ENCODE measurements around the gene POLR1A.

POLR1A gene

GRCh38 chr2:86021396-86022378 is 84.0 kb downstream of the POLR1A start:
- DNase-seq = no peak

DNA sequence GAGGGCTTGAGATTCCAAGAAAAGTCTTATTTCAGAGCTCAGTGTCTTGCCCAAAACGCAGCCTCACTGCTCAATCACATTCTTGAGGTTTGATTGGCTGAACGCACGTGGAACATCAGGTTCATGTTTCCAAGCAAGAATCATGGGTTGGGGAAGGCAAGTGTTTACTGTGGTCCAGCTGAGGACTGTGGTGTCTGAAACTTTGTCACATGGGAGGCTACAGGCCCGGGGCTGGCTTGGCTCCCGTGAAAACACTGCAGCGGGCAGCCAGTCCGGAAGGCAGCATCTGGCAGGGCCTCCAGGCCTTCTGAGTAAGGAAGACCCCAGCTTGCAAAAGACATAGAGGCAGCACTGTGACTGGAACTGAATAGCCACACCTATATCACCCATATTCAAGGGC is 84.7 kb downstream of the POLR1A start:
- DNase-seq = no peak

- DNase-seq = no peak
Observed at GRCh38 chr2:86019121-86019520, 86.6 kb downstream of the POLR1A start.

DNA sequence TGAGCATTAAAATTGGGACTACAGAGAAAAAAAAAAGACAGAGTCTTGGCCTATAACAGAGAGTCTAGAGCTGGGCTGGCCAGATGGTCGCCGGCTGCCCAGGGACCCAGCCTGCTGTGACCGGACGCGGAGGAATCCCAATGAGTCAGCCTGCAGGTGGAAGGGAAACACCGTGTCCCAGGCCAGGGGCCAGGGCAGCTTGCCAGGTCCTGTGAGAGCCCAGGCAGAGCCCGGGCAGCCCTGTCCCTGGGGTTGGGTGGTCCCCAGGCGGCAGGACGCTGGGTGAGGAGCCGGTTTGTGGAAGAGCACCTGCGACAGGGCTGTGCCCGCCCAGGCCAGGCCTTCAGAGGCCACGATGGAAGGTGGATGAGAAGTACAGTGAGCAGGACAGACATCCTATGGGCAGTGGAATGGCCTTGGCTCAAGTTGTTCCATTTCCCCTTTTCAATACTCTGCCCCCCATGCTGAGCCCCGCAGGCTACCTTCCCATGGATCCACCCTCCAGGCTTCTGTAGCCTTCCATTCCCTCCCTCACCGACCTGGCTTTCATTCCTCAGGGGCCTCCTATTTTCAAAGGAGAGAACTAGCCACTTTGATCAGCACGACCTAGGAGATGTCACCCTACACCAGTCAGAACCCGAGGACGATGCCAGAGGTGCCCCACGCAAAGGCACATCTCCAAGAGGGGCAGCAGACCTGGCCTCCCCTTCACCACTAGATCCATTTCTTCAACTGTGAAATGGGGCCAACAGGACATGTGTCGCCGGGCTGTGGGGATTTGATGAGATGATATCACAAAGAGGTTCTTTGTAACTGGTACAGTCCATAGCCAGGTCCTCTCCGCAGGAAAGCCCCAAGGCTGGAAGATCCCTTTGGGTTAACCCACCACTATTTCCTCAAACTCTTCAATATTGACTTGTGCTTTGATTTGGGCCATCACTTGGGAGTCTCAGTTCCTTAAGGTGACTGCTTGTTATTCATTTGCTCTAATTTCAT is 87.5 kb downstream of the POLR1A start:
- DNase-seq = no peak

GRCh38 chr2:86016581-86016980 is 89.1 kb downstream of the POLR1A start:
- DNase-seq = no peak

GRCh38 chr2:86015699-86016098 is 90.0 kb downstream of the POLR1A start:
- no peak for DNase-seq

DNA sequence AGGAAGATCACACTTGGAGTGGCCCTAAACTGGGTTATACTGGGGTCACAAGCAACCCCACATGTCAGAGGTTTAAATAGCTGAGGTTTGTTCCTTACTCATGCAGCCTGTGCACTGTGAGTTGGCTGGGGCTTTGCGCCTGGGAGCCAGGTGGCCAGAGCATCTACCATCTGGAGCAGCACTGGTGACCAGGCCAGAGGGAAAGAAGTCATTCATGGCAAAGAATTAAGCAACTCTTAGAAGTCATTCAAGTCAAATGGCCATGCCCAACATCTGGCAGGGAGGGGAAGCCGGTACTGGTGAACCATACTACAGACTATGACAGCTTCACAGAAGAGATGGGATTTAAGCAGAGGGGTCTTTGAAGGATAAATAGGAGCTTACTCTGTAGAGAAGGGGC is 90.7 kb downstream of the POLR1A start:
- DNase-seq = no peak

- no peak for DNase-seq
Observed at GRCh38 chr2:86014493-86014892, 91.2 kb downstream of the POLR1A start.

- no peak for DNase-seq
Observed at GRCh38 chr2:86012007-86012712, 93.5 kb downstream of the POLR1A start.

- no peak for DNase-seq
Observed at GRCh38 chr2:86011449-86011941, 94.2 kb downstream of the POLR1A start.

GRCh38 chr2:86010083-86010482 is 95.6 kb downstream of the POLR1A start:
- DNase-seq = no peak

DNA sequence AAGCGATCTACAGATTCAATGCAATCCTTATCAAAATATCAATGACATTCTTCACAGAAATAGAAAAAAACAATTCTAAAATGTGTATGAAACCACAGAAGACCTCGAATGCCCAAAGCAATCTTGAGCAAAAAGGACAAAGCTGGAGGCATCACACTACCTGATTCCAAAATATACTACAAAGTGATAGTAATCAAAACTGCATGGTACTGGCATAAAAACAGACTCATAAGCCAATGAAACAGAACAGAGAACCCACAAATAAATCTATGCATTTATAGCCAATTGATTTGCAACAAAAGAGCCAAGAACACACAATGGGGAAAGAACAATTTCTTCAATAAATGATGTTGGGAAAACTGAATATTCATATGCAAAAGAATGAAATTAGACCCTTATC is 99.2 kb downstream of the POLR1A start:
- DNase-seq = no peak

DNA sequence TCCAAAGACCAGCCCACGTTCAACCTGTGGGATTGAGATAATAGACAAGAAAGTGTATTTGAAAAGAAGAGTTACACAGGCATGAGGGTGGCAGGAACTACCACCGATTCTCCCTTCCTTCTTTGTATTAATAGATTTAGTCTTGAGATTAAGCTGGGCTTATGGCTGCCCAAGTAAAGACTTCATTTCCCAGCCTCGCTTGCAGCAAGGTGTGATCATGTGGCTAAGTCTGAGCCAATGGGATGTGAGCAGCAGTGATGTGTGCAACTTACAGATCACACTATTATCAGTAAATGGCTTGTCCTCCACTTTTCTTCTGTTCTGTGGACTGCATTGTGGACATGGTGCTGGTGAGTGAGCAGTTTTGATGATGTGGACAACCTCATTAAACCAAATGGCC is 101.7 kb downstream of the POLR1A start:
- DNase-seq = no peak

- DNase-seq = no peak
Observed at GRCh38 chr2:86003104-86003503, 102.6 kb downstream of the POLR1A start.

DNA sequence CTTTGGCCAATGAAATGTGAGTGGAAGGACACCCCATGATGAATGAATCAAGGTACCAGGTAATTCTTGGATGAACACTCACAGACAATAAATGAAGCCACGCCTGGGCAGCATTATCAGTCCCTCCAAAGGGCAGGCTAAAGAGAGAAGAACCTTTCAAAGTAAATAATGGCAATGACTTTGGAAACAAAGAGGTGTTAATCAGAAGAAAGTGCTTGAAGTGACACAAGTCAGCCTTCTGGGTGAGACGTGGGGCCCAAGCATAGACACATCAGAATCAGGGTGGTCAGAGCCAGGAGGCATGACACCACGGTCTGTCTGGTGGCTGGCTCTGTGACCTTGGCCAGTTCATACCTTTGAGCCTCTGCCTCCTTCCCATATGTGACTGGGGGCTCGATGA is 103.3 kb downstream of the POLR1A start:
- no peak for DNase-seq

- DNase-seq = no peak
Observed at GRCh38 chr2:86001326-86001725, 104.4 kb downstream of the POLR1A start.

- DNase-seq = no peak
Observed at GRCh38 chr2:86000938-86001312, 104.8 kb downstream of the POLR1A start.

- no peak for DNase-seq
Observed at GRCh38 chr2:86000131-86000937, 105.4 kb downstream of the POLR1A start.

DNA sequence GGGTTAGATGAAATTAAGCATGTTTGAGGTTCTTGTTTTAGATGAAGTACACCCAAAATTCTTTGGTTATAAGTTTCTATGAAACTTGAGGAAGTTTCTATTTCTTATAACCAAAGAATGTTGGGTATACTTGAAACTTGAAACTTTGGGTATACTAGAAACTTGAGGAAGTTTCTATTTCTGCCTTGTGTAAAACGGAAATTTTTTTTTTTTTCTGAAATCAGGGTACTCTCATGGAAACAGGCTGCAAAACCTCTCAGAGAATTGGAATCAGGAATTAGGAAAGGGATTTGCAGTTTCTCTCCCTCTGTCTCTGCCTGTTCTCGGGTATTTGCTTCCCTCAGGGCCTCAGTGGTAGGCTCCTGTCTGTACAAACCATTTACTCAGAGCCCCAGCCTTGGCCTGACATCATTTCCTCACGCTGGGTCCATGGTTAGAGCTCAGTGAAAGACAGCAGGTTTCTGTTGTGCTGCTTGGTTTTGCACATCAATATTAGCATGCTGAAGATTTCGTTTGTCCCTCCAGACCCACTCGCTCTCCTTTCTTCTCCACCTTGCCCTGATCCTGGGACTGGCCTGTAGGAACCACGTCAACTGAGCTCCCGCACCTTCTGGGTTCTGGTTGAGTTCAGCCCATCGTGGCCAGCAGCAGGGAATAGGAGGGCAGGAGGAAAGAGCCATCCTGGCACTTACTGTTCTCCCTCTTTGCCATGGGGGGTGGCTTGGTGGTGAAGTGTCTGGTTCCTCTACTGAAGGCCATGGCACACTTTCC is 106.4 kb downstream of the POLR1A start:
- peak in 1 of 5 donors; percentile 81 for DNase-seq

DNA sequence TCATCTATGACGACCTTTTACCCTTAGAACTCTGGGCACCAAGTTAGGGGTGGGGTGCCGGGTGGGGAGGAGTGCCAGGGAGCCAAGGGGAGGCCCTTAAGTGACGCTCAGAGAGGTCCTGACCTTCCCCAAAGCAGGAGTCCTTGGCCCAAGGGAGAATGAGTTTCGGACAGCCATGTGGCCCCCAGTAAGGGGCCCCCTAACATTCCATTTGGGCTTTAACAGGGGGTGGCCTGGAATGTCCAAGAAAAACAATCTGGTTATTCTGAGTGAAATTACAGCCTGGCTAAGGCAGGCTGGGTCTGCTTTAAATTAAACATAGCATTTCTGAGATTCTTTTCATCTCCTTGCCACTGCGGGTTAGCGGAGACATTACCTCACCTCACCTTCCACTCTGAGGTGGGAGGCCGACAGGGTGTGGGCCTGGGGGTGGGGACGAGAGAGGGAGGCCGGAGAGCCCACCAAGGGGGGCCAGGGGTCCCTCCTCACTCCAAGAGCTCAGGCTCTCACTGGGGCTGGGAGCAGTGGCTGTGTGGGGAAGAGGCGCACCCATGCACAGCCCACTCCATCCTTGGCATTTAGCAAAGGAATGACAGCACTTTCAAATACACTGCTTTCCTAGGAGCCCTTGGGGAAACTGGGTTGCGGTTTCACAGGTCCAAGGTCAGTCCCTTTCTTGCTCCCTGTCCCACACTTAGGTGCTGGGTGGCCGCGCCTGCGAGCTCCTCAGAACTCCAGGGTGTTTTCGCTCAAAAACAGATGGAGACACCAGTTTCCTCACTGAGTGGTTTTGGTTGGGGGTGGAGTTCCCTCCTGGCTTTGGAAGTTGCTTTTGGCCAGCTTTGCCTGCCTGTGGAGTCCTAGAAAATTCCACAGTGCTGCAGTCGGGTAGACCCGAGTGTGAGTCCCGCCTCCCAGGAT is 107.4 kb downstream of the POLR1A start:
- DNase-seq = no peak

All from T-helper 1 cell (primary cell).